AG09309 (cell line): ENCODE results near the gene CLMN.

Source experiments
- DNase-seq: peaks from one replicate; pipeline ENCODE4 v3.0.0-alpha.2; 2010; ENCODE audit warnings: low read depth
- H3K4me3 ChIP-seq: 2 replicates; pipeline ENCODE4 v1.5.1; 2011; ENCODE audit warnings: mild to moderate bottlenecking, low read depth, low read length, moderate library complexity; ENCODE audit not compliant: control insufficient read depth
- CTCF ChIP-seq: IDR thresholded peaks from 2 replicates; pipeline ENCODE4 v1.5.1; 2011; ENCODE audit warnings: mild to moderate bottlenecking, low read depth, low read length, inconsistent platforms; ENCODE audit not compliant: insufficient read depth, control insufficient read depth; ENCODE audit errors: missing control alignments

CLMN gene

GRCh38 chr14:95196268-95196667 is 123.4 kb downstream of the CLMN start:
- TF ChIP-seq CTCF: peak; percentile 30
- DNase-seq: no peak
- H3K4me3 ChIP-seq: no peak overlapping the region

GRCh38 chr14:95195031-95195430 is 124.7 kb downstream of the CLMN start:
- TF ChIP-seq CTCF: no peak
- no peak for DNase-seq
- H3K4me3 ChIP-seq: no peak overlapping the region

- no peak for TF ChIP-seq CTCF
Measured at GRCh38 chr14:95193081-95193480, 126.6 kb downstream of the CLMN start.

GRCh38 chr14:95192311-95192710 is 127.4 kb downstream of the CLMN start:
- no peak overlapping the region for H3K4me3 ChIP-seq
- TF ChIP-seq CTCF: no peak
- DNase-seq: no peak

More at GRCh38 chr14:95193081-95193480, 126.6 kb downstream of the CLMN start:
- no peak for DNase-seq
- no peak overlapping the region for H3K4me3 ChIP-seq

GRCh38 chr14:95191445-95192199 is 128.1 kb downstream of the CLMN start:
- TF ChIP-seq CTCF: no peak
- DNase-seq: no peak
- H3K4me3 ChIP-seq: no peak overlapping the region

GRCh38 chr14:95190857-95191256 is 128.9 kb downstream of the CLMN start:
- H3K4me3 ChIP-seq: no peak overlapping the region
- no peak for TF ChIP-seq CTCF
- no peak for DNase-seq
